ENCODE measurements around the gene CSTB.

The CSTB gene

DNA sequence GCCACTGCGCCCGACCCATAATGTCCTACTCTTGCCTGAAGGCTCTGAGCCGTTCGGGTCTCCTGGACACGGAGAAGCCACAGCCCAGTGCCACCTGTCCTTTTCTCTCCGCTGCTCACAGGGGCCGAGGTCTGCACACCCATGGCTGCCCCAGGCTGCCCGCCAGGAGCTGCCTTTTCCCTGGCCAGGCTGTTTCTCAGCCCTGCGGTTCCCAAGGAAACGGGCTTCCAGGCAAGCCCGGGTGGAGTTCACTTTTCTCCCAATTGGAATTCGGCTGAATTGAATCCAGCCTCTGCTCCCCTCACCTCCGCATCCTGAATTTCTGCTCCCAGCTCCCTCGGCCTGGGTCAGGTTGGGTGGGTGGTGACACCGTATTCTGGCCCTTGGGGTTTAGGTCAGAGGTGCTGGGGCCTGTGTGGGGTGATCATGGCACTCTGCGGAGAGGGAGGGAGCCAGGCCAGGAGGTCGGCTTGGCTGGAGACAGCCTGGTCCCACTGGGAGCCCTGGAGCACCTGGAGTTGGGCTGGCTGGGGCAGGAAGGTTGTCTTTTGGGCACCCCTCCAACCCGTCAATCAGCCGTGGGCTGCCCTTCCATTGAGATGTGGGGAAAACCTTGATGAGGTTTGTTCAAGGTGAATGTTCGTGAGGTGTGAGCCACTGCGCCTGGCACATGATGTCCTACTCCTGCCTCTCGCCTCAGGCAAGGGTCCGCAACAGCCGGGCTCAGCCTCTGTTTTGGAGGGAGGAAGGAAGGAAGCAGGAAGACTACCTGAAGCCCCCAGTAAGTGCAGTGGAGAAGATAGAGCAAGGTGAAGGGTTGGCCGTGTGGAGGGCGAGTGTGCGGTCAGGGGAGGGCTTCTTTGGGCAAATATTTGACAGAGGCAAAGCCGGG is 38.4 kb upstream of the CSTB start:
- no peak for DNase-seq (ENCODE audit: low spot score)
- H3K27ac ChIP-seq: peak overlapping the region; percentile 99
- ChIA-PET POLR2A (ENCODE audit: low non-redundant PET) (no interaction called here), CTCF (no interaction called here)
- TF ChIP-seq, protein P1, sequence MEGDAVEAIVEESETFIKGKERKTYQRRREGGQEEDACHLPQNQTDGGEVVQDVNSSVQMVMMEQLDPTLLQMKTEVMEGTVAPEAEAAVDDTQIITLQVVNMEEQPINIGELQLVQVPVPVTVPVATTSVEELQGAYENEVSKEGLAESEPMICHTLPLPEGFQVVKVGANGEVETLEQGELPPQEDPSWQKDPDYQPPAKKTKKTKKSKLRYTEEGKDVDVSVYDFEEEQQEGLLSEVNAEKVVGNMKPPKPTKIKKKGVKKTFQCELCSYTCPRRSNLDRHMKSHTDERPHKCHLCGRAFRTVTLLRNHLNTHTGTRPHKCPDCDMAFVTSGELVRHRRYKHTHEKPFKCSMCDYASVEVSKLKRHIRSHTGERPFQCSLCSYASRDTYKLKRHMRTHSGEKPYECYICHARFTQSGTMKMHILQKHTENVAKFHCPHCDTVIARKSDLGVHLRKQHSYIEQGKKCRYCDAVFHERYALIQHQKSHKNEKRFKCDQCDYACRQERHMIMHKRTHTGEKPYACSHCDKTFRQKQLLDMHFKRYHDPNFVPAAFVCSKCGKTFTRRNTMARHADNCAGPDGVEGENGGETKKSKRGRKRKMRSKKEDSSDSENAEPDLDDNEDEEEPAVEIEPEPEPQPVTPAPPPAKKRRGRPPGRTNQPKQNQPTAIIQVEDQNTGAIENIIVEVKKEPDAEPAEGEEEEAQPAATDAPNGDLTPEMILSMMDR (conservative IDR thresholded peaks at IDR 0.05; ENCODE audit: low read depth): no peak

DNA sequence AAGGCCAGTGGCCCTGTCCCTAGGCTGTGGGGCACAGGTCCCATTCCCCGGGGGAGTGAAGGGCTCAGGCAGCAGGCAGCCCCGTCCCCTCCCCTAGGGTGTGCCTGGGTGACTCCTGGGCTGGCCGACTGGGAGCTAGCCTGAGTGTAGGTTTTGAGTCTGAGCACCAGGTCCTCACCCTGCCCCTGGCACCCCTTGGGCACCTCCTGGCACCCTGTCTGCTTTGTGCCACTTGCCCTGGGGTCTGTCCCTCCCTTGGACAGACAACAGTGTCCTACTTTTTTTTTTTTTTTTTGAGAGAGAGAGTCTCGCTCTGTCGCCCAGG is 37.5 kb upstream of the CSTB start:
- TF ChIP-seq, protein P1 (conservative IDR thresholded peaks at IDR 0.05; ENCODE audit: low read depth): no peak
- no peak for DNase-seq (ENCODE audit: low spot score)
- ChIA-PET CTCF (no interaction called here), POLR2A (ENCODE audit: low non-redundant PET) (no interaction called here)
- H3K27ac ChIP-seq: peak overlapping the region; percentile 99

DNA sequence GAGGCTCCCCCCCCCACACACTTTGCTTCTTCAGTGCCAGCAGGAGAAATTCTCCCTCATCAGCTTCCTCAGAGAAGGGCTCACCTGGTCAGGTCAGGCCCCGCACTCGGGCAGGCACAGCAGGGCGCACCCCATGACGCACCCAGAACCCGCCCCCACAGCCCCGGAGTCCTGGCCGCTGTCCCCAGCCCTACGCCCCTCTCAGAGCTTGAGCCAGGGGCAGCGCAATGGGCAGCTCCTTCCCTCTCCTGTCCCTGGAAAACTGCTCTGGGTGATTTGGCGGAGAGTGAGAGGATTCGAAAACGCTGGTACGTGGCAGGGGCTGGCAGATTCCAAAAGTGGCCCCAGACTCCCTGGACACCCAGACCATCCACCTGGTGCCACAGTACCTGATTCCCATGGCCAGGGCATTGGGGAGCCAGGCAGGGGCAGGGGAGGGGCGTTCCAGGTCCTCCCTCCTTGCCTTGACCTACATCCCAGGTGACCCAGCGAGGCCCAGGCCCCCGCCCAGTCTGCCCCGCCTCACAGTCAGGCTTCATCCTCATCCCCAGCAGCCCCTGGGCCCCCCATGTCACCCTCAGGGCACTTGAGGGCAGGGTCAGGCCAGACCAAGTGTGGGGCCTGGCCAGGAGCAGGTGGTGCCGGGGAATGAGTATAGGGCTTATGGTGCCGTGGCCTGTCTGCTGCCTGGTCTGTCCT is 37.0 kb upstream of the CSTB start:
- DNase-seq (ENCODE audit: low spot score): no peak
- POLR2A ChIA-PET (ENCODE audit: low non-redundant PET): no interaction called here
- CTCF ChIA-PET: interaction anchor here (0.6 to 0.7 kb wide), 2 partner anchors 36 to 128 kb away, joined by 3 to 4 read pairs; no protein-coding TSS in a partner anchor
- peak overlapping the region; percentile 99 for H3K27ac ChIP-seq
- TF ChIP-seq, protein P1 (conservative IDR thresholded peaks at IDR 0.05; ENCODE audit: low read depth): no peak

DNA sequence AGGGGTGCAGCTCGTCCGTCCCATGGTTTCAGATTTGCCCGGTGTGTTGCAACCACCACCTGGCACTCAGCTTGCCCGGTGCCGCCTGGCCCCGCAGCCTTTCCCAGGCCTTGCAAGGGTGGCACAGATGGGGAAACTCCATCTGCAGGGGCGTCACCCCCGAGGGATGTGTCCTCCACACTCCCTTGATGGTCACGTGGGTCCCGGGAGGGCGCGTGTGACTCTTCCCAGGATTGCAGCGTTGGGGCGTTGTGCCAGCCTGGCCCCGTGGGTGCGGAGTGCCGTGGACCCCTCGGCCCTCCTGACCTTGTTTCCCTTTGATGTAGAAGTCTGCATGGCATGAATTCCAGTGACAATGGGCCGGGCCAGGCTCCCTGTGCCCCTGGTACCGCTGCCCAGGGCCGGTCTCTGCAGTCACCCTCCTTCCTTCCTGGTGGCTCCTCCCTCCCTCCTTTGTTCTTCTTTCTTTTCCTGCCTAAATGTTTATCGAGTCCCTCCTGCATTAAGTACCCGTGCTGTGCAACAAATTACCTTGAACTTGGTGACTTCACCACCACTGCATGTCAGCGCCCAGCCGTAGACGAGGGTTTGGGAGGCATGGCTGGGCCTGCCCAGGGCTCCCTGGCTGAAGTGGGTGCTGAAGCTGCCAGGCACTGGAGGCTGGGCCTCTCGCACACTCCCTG is 36.2 kb upstream of the CSTB start:
- ChIA-PET CTCF (interaction anchor here (0.6 to 1.7 kb wide), 5 partner anchors 10 to 163 kb away, joined by 3 to 16 read pairs (median 3); no protein-coding TSS in a partner anchor), POLR2A (ENCODE audit: low non-redundant PET) (no interaction called here)
- DNase-seq (ENCODE audit: low spot score): peak; percentile 82
- peak overlapping the region; percentile 99 for H3K27ac ChIP-seq
- TF ChIP-seq, protein P1 (conservative IDR thresholded peaks at IDR 0.05; ENCODE audit: low read depth): no peak

DNA sequence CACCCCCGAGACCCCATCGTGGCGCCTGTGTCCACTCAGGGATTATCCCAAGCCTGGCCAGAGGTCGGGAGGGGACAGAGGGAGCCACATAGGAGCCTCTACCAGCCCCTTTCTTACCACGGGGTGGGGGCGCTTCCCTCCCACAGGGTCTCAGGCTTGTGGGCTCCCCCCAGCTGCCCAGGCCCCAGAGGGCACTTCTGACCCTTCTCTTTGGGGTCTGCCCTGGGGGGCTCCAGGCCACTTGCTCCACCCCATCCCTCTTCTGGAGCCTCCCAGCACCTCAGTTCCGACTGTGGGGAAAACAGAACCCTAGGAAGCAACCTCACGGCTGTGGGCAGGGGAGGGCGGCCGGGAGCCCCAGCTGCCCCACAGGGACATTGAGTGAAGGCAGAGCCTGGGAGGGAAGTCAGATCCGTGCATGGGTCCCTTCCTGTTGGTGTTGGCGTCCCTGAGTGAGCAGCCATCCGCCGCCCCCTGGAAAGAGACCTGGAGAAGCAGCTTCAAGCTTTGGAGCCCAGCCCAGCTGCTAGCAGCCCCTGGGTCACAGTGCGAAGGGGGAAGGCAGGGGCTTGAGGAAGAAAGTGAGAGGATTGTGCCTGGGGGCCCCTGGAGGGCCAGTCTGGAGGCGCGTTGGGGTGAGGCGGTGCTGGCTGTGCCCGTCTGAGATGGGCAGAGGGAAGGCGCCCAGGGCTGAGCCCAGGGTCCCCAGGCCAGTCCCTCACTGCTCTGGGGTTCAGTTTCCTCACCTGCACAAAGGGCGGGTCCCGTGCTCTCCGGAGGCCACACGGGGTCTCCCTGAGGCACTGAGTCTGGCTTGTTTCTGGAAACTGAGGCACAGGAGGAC is 35.4 kb upstream of the CSTB start:
- TF ChIP-seq, protein P1 (conservative IDR thresholded peaks at IDR 0.05; ENCODE audit: low read depth): no peak
- CTCF ChIA-PET: interaction anchor here (0.5 to 1.9 kb wide), 13 partner anchors 9 to 603 kb away, joined by 3 to 16 read pairs (median 3); no protein-coding TSS in a partner anchor
- POLR2A ChIA-PET (ENCODE audit: low non-redundant PET): no interaction called here
- no peak for DNase-seq (ENCODE audit: low spot score)
- peak overlapping the region; percentile 99 for H3K27ac ChIP-seq
